Motor neuron (in vitro differentiated cells): ENCODE data around the gene TUT1. TPM values are rescaled to one million over a fixed set of nuclear protein-coding genes. Genes with fewer than 3 reads are reported as not detected.
A peak's percentile ranks its signal among the peaks of the same experiment; 100 is the strongest.
"Not testable (repeated sequence)": the region's sequence is repeated elsewhere in the genome, so short reads cannot be mapped to it uniquely, and the experiment has no call there.

Experiments
- ATAC-seq, 8 experiments: fragments of 200-7000 bp; cut with Tn5 transposase; replicated peaks in 6 of 8; 2 replicates each; pipeline ENCODE4 v1.8.0; 2021; ENCODE audit warnings: mild to moderate bottlenecking in 8 of 8, moderate library complexity in 8 of 8
- H3K27ac ChIP-seq, 2 donors: fragments of 250-450 bp; sonication (Bioruptor Pico); 2 replicates each; pipeline ENCODE4 v1.9.0; 2021; ENCODE audit warnings: antibody characterized with exemption in 2 of 2, mild to moderate bottlenecking in 2 of 2, moderate library complexity in 1 of 2
- H3K4me1 ChIP-seq, 2 donors: fragments of 250-450 bp; sonication (Bioruptor Pico); replicated peaks in 1 of 2; 2 replicates each; pipeline ENCODE4 v1.6.1; 2021; ENCODE audit warnings: antibody characterized with exemption in 2 of 2, mild to moderate bottlenecking in 2 of 2, moderate library complexity in 1 of 2
- H3K4me3 ChIP-seq, 5 donors: fragments of 250-450 bp; sonication (Bioruptor Pico); 2 replicates each; pipeline ENCODE4 v1.9.0; 2021; ENCODE audit warnings: antibody characterized with exemption in 5 of 5, mild to moderate bottlenecking in 5 of 5, moderate library complexity in 4 of 5
- WGBS, 10 experiments: fragments of 450-650 bp; shearing (Covaris generic); methylation state at CpG; one replicate each; pipeline ENCODE4 v1.0.0; 2022; 5-methylcytosine and 5-hydroxymethylcytosine counted together
- in situ Hi-C, 9 experiments: fragments of 400-800 bp; cut with MboI; loops; one replicate each; pipeline ENCODE4 v1.15.0; 2021; ENCODE audit warnings: low sequenced_read_pairs in 9 of 9, low pct_unique_long_range_greater_than_20kb in 2 of 9; ENCODE audit not compliant: unreplicated experiment in 9 of 9
- total RNA-seq, 8 experiments: library from RNA; unstranded; fragments of 300-600 nt; gene quantifications; 2 replicates each; pipeline versions ENCODE4 v1.2.3 to v1.2.4, GENCODE V29; 2022

Gene TUT1, protein sequence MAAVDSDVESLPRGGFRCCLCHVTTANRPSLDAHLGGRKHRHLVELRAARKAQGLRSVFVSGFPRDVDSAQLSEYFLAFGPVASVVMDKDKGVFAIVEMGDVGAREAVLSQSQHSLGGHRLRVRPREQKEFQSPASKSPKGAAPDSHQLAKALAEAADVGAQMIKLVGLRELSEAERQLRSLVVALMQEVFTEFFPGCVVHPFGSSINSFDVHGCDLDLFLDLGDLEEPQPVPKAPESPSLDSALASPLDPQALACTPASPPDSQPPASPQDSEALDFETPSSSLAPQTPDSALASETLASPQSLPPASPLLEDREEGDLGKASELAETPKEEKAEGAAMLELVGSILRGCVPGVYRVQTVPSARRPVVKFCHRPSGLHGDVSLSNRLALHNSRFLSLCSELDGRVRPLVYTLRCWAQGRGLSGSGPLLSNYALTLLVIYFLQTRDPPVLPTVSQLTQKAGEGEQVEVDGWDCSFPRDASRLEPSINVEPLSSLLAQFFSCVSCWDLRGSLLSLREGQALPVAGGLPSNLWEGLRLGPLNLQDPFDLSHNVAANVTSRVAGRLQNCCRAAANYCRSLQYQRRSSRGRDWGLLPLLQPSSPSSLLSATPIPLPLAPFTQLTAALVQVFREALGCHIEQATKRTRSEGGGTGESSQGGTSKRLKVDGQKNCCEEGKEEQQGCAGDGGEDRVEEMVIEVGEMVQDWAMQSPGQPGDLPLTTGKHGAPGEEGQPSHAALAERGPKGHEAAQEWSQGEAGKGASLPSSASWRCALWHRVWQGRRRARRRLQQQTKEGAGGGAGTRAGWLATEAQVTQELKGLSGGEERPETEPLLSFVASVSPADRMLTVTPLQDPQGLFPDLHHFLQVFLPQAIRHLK
- 10 to 100 TPM; 11.5 to 24.4 (median 17.3) TPM for total RNA-seq

DNA sequence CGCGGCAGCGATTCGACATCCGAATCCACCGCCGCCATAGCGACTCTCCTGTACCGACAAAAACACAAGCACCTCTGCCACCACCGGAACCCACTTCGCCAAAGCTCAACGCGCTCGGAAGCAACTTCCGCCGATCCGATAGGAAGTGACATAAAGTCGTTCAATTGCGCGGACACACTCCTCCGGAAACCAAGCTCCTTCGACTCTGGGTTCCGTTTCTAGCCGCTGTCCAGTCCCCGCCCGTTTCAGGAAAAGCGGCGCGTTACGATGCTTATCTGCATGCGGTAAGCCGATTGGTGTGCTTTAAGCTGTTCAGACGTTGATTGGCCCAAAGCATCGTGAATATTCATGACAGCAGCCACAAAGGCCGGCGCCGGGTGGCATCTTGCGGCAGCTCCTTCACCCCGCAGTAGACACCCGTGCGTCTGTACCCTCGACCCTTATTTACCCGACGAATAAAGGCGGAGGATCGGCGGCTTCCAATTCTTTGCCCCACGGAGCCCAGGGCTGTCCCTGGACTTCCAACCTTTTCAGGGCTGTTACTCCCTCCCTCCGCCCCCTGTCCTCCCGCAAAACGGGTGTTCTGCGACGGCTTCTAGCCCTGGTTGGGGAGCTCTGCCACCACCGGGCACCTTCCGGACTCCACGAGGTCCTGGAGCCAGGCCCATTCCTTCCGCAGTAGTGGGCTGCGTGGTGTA, at the start of gene TUT1:
Gene TUT1 (minus strand): TSS at position 76 of the 698 bp plus-strand sequence. CDS start 38 bp downstream, at position 38.
- 0 to 7% (median 0%) methylated on average over 3 to 18 of the region's 58 CpGs; no CpG with 5 or more reads in 3 of the 10 experiments for WGBS, 10 experiments
- Histone ChIP-seq H3K27ac (peak within 1 kb of the TSS; percentile 93 to 95), H3K4me3 (peak within 1 kb of the TSS; percentile 60 to 87 (median 80)), H3K4me1 (peaks cover 16 to 23% of the 10 kb centered on the region in 2 donors)
- peak; percentile 87 to 93 (median 92) for ATAC-seq
- in situ Hi-C loops = loop anchor here in 1 of 9 experiments (25.0 kb wide), 1 partner anchor 204 kb away; no protein-coding TSS in a partner anchor

DNA sequence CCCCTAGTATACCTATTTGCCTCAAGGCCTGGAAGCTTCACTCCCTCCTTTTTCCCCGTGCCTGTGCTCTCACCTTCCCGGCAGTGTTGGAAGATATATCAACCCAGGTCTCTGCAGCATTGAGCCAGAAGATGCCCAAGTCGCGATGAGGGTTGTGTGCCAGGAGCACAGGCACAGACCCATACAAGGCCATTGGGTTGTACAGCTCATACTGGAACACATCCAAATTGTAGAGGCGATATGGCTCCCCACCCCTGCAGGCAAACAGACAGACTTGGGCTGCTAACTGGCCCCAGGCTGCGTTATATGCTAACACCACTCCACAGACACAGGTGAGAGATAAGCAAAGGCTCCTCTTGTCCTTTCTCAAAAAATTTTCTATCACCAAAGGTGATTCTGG, 41.2 kb upstream of the TUT1 start:
- in situ Hi-C loops = no loop called here
- Histone ChIP-seq H3K4me3 (no peak overlapping the region), H3K27ac (no peak overlapping the region), H3K4me1 (no peaks in the 10 kb centered on the region)
- 67 to 100% (median 90%) methylated on average over 1 to 6 of the region's 6 CpGs; no CpG with 5 or more reads in 6 of the 10 experiments for WGBS, 10 experiments
- ATAC-seq = no peak

DNA sequence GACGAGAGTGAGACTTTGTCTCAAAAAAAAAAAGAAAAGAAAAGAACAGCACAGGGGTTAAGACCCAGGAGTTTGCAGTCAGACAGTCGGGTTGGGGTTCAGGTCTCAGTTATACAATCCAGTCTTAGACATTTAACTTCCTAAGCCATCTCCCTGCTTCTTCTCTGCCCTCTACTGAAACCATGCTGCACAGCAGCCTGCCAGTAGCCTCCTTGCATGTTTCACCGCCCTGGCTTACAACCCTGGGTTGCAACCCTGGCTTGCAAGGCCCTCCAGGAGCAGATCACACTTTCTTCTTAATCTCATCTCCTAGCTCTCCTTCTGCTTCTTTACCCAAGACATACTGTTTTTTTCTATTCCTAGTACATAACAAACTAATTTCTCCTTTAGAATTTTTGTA, 36.4 kb upstream of the TUT1 start:
- Histone ChIP-seq H3K4me3 (no peak overlapping the region), H3K4me1 (peaks cover under 1% of the 10 kb centered on the region in 2 donors), H3K27ac (no peak overlapping the region)
- peak in 1 of 8 experiments; percentile 45 for ATAC-seq
- in situ Hi-C loops = no loop called here
- 58 to 100% (median 98%) methylated on average over 1 to 3 of the region's 3 CpGs; no CpG with 5 or more reads in 2 of the 10 experiments for WGBS, 10 experiments

DNA sequence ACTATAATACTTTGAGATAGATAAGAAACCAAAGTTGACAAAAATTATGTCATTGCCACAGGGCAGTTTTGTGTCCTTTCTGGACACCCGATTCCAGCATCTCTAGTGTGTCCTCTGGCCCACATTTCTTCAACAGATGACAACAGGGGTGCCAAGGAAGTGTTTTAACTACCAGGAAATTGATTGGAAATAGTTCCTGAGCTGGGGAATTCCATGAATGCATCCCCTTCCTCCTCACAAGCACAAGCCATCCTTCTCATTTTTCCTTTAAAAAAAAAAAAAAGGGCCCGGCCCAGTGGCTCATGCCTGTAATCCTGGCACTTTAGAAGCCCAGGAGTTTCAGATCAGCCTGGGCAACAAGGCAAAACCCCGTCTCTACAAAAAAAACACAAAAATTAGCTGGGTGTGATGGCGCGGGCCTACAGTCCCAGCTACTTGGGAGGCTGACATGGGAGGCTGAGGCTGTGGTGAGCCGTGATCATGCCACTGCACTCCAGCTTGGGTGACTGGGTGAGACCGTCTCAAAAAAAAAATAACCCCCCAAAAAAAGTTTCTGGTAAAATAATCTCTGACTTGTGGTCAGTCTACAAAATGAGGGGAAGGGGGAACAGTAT, 31.3 kb upstream of the TUT1 start:
- H3K4me1 ChIP-seq = peaks cover 12 to 14% of the 10 kb centered on the region in 2 donors
- in situ Hi-C loops = no loop called here
- 58 to 94% (median 90%) methylated on average over 2 to 5 of the region's 7 CpGs; no CpG with 5 or more reads in 4 of the 10 experiments for WGBS, 10 experiments
- no peak for ATAC-seq
- H3K4me3 ChIP-seq = peak overlapping the region; percentile 15 to 88 (median 59)
- peak overlapping the region; percentile 78 to 92 for H3K27ac ChIP-seq

- H3K4me3 ChIP-seq = peak within 1 kb of the TSS; percentile 53 to 88 (median 59)
- ATAC-seq = peak; percentile 90 to 97 (median 96)
- H3K27ac ChIP-seq = peak within 1 kb of the TSS; percentile 78 to 92
- WGBS, 10 experiments = 0 to 54% (median 10%) methylated on average over 1 to 7 of the region's 77 CpGs; no CpG with 5 or more reads in 2 of the 10 experiments
- in situ Hi-C loops = no loop called here
- H3K4me1 ChIP-seq = peaks cover 12 to 14% of the 10 kb centered on the region in 2 donors
Observed at GRCh38 chr11:62621567-62622470, 30.5 kb upstream of the TUT1 start, which contains the start of gene B3GAT3. Gene B3GAT3, minus strand, starts transcription at chr11:62621986. Its CDS starts 39 bp downstream, at chr11:62621947.

GRCh38 chr11:62621027-62621566, 29.8 kb upstream of the TUT1 start:
- in situ Hi-C loops = no loop called here
- ATAC-seq = no peak
- 10 to 83% (median 30%) methylated on average over 3 to 7 of the region's 8 CpGs; no CpG with 5 or more reads in 1 of the 10 experiments for WGBS, 10 experiments
- Histone ChIP-seq H3K4me3 (peak overlapping the region; percentile 53 to 88 (median 59)), H3K27ac (peak overlapping the region; percentile 78 to 85), H3K4me1 (peaks cover 12 to 14% of the 10 kb centered on the region in 2 donors)

- H3K4me1 ChIP-seq, in situ Hi-C loops, H3K27ac ChIP-seq, H3K4me3 ChIP-seq, ATAC-seq: not testable (repeated sequence)
- 100% methylated on average over 1 to 3 of the region's 14 CpGs; no CpG with 5 or more reads in 8 of the 10 experiments for WGBS, 10 experiments
Observed at GRCh38 chr11:62616957-62617356, 25.6 kb upstream of the TUT1 start.

GRCh38 chr11:62615521-62615920, 24.2 kb upstream of the TUT1 start:
- Histone ChIP-seq H3K27ac (no peak overlapping the region), H3K4me3 (no peak overlapping the region), H3K4me1 (peaks cover 3 to 4% of the 10 kb centered on the region in 2 donors)
- no peak for ATAC-seq
- WGBS, 10 experiments = 75 to 100% (median 86%) methylated on average over 1 to 3 of the region's 7 CpGs; no CpG with 5 or more reads in 6 of the 10 experiments
- in situ Hi-C loops = no loop called here

DNA sequence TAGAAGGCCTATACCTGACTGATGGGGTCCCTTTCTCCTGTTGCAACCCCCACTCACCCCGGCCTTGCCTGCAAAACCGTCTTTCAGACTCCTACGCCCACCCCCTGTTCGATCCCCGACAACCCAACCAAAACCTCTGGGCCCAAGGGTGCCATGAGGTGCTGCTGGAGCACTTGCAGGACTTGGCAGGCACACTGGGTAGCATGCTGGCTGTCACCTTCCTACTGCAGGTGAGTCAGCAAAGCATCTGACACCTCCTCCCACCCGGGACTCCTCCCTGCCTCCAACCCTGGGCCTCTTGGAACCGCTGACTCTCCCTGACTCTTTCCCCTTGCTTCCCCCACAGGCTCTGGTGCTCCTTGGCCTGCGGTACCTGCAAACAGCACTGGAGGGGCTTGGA, 23.0 kb upstream of the TUT1 start:
- Histone ChIP-seq H3K27ac (peak overlapping the region in 1 of 2 donors; percentile 10), H3K4me1 (peaks cover 2 to 3% of the 10 kb centered on the region in 2 donors), H3K4me3 (no peak overlapping the region)
- in situ Hi-C loops = no loop called here
- ATAC-seq = peak in 2 of 8 experiments; percentile 6 to 20
- WGBS, 10 experiments = 60 to 100% (median 100%) methylated on average over 1 of the region's 8 CpGs; no CpG with 5 or more reads in 7 of the 10 experiments

- in situ Hi-C loops = no loop called here
- Histone ChIP-seq H3K27ac (peak overlapping the region in 1 of 2 donors; percentile 10), H3K4me1 (peaks cover 2 to 3% of the 10 kb centered on the region in 2 donors), H3K4me3 (peak overlapping the region in 3 of 5 donors; percentile 35 to 46 (median 44))
- 85 to 92% methylated on average over 2 to 4 of the region's 15 CpGs; no CpG with 5 or more reads in 8 of the 10 experiments for WGBS, 10 experiments
- peak in 5 of 8 experiments; percentile 1 to 9 (median 4) for ATAC-seq
Observed at GRCh38 chr11:62613291-62613778, 22.0 kb upstream of the TUT1 start.
